ENCODE results near the gene CELF1. TPM values are rescaled to one million over a fixed set of nuclear protein-coding genes. Genes with fewer than 3 reads are reported as not detected.
"Not testable (repeated sequence)": the region's sequence is repeated elsewhere in the genome, so short reads cannot be mapped to it uniquely, and the experiment has no call there.

The CELF1 gene
- polyA plus RNA-seq, 1 donor, result 136 TPM

- no peak for DNase-seq
These were observed 24.6 kb upstream of the CELF1 start for GRCh38 chr11:47577460-47578041.

GRCh38 chr11:47573321-47573720 is 20.4 kb upstream of the CELF1 start:
- DNase-seq, result no peak

GRCh38 chr11:47572715-47573255 is 19.9 kb upstream of the CELF1 start:
- DNase-seq, result no peak

- no peak for DNase-seq
These were observed 19.0 kb upstream of the CELF1 start for GRCh38 chr11:47571895-47572294.

GRCh38 chr11:47571357-47571729 is 18.4 kb upstream of the CELF1 start:
- no peak for DNase-seq

GRCh38 chr11:47570651-47571356 is 17.9 kb upstream of the CELF1 start:
- no peak for DNase-seq

- DNase-seq, result no peak
These were observed 16.7 kb upstream of the CELF1 start for GRCh38 chr11:47569646-47570045.

GRCh38 chr11:47566149-47566698 is 13.3 kb upstream of the CELF1 start:
- no peak for DNase-seq

GRCh38 chr11:47565340-47566148 is 12.6 kb upstream of the CELF1 start, which contains the start of gene PTPMT1:
PTPMT1 (plus strand) TSS chr11:47565599; CDS start chr11:47565623, 24 bp downstream.
- peak; percentile 65 for DNase-seq

- DNase-seq, result no peak
These were observed 12.0 kb upstream of the CELF1 start for GRCh38 chr11:47564933-47565339.

GRCh38 chr11:47564366-47564765 is 11.4 kb upstream of the CELF1 start:
- not testable (repeated sequence) for DNase-seq

- DNase-seq, result not testable (repeated sequence)
These were observed 9.5 kb upstream of the CELF1 start for GRCh38 chr11:47562393-47562792.

GRCh38 chr11:47560426-47560825 is 7.5 kb upstream of the CELF1 start:
- no peak for DNase-seq

- DNase-seq, result no peak
These were observed 5.8 kb upstream of the CELF1 start for GRCh38 chr11:47558695-47559094.

- not testable (repeated sequence) for DNase-seq
These were observed 4.1 kb upstream of the CELF1 start for GRCh38 chr11:47557004-47557403.

GRCh38 chr11:47553406-47553743 is 443 bp upstream of the CELF1 start:
- DNase-seq, result no peak

- DNase-seq, result peak; percentile 40
These were observed 821 bp downstream of the CELF1 start for GRCh38 chr11:47552056-47552565.

- no peak for DNase-seq
These were observed 1.8 kb downstream of the CELF1 start for GRCh38 chr11:47551086-47551485.

- no peak for DNase-seq
These were observed 2.5 kb downstream of the CELF1 start for GRCh38 chr11:47550288-47551047.

- not testable (repeated sequence) for DNase-seq
These were observed 6.7 kb downstream of the CELF1 start for GRCh38 chr11:47546274-47546673.

GRCh38 chr11:47545298-47545697 is 7.6 kb downstream of the CELF1 start:
- no peak for DNase-seq

GRCh38 chr11:47541070-47541469 is 11.9 kb downstream of the CELF1 start:
- DNase-seq, result no peak

Data from left kidney (tissue), 2 donors.